GM18951 (cell line): ENCODE data around the gene EXOC1L.

Experiments used
- POLR2A ChIP-seq: IDR thresholded peaks from 4 replicates; pipeline ENCODE4 v1.6.1; 2011; ENCODE audit warnings: mild to moderate bottlenecking; ENCODE audit not compliant: insufficient read length, insufficient read depth; ENCODE audit errors: extremely low read depth
- in situ Hi-C: fragments of 300-500 bp; cut with MboI; formaldehyde crosslinking; loops from one replicate; pipeline ENCODE4 v1.12.0; 2022; ENCODE audit warnings: low sequenced_read_pairs, mixed read lengths, inconsistent platforms; ENCODE audit not compliant: unreplicated experiment

EXOC1L gene

GRCh38 chr4:55851885-55852284 lies 32.3 kb downstream of the EXOC1L start:
- in situ Hi-C loops, result loop anchor here (25.0 kb wide), 1 partner anchor 440 kb away; no protein-coding TSS in a partner anchor

GRCh38 chr4:55853484-55854046 lies 34.0 kb downstream of the EXOC1L start, which contains the start of gene EXOC1:
TSS of gene EXOC1 (plus strand) at chr4:55853648. CDS start at chr4:55858324, 4,676 bp downstream.
- in situ Hi-C loops, result loop anchor here (25.0 kb wide), 1 partner anchor 441 kb away; no protein-coding TSS in a partner anchor
- TF ChIP-seq POLR2A, result peak; percentile 83

More at GRCh38 chr4:55851885-55852284, 32.3 kb downstream of the EXOC1L start:
- no peak for TF ChIP-seq POLR2A

GRCh38 chr4:55854129-55854528 lies 34.5 kb downstream of the EXOC1L start:
- TF ChIP-seq POLR2A, result no peak
- in situ Hi-C loops, result loop anchor here (25.0 kb wide), 1 partner anchor 442 kb away; no protein-coding TSS in a partner anchor

GRCh38 chr4:55857586-55857985 lies 38.0 kb downstream of the EXOC1L start:
- in situ Hi-C loops, result loop anchor here (25.0 kb wide), 1 partner anchor 445 kb away; no protein-coding TSS in a partner anchor
- TF ChIP-seq POLR2A, result no peak

- in situ Hi-C loops, result loop anchor here (25.0 kb wide), 1 partner anchor 447 kb away; no protein-coding TSS in a partner anchor
- TF ChIP-seq POLR2A, result no peak
These were observed 40.1 kb downstream of the EXOC1L start for GRCh38 chr4:55859711-55860110.

GRCh38 chr4:55864577-55865223 lies 45.1 kb downstream of the EXOC1L start:
- in situ Hi-C loops, result loop anchor here (25.0 kb wide), 1 partner anchor 452 kb away; no protein-coding TSS in a partner anchor
- no peak for TF ChIP-seq POLR2A

GRCh38 chr4:55865228-55865806 lies 45.7 kb downstream of the EXOC1L start:
- in situ Hi-C loops, result loop anchor here (25.0 kb wide), 1 partner anchor 453 kb away; no protein-coding TSS in a partner anchor
- TF ChIP-seq POLR2A, result no peak

- no peak for TF ChIP-seq POLR2A
These were observed 46.8 kb downstream of the EXOC1L start for GRCh38 chr4:55866290-55866907.

GRCh38 chr4:55866973-55867574 lies 47.5 kb downstream of the EXOC1L start:
- TF ChIP-seq POLR2A, result no peak
- in situ Hi-C loops, result loop anchor here (25.0 kb wide), 1 partner anchor 455 kb away; no protein-coding TSS in a partner anchor

More at GRCh38 chr4:55866290-55866907, 46.8 kb downstream of the EXOC1L start:
- in situ Hi-C loops, result loop anchor here (25.0 kb wide), 1 partner anchor 454 kb away; no protein-coding TSS in a partner anchor

- no peak for TF ChIP-seq POLR2A
- in situ Hi-C loops, result loop anchor here (25.0 kb wide), 1 partner anchor 456 kb away; no protein-coding TSS in a partner anchor
These were observed 49.0 kb downstream of the EXOC1L start for GRCh38 chr4:55868581-55869090.

GRCh38 chr4:55871299-55871800 lies 51.8 kb downstream of the EXOC1L start:
- no peak for TF ChIP-seq POLR2A
- in situ Hi-C loops, result loop anchor here (25.0 kb wide), 1 partner anchor 459 kb away; no protein-coding TSS in a partner anchor

GRCh38 chr4:55874831-55875230 lies 55.2 kb downstream of the EXOC1L start:
- in situ Hi-C loops, result loop anchor here (25.0 kb wide), 1 partner anchor 463 kb away; no protein-coding TSS in a partner anchor
- no peak for TF ChIP-seq POLR2A
